ENCODE data around the gene LITAF. TPM values are rescaled to one million over a fixed set of nuclear protein-coding genes. Genes with fewer than 3 reads are reported as not detected.
"Not testable (repeated sequence)": the region's sequence is repeated elsewhere in the genome, so short reads cannot be mapped to it uniquely, and the experiment has no call there.

Gene LITAF
- total RNA-seq, 2 experiments from 2014 or later, result 127 to 130 TPM

- no peak overlapping the region for H3K27ac Mint-ChIP-seq
- peaks cover 2% of the 10 kb centered on the region for H3K9me3 Mint-ChIP-seq
These were observed 66.3 kb downstream of the LITAF start for GRCh38 chr16:11520442-11520841.

GRCh38 chr16:11517961-11518360, 68.8 kb downstream of the LITAF start:
- H3K4me1 Mint-ChIP-seq, result peaks cover 3% of the 10 kb centered on the region
- H3K27ac Mint-ChIP-seq, result no peak overlapping the region
- no peak for DNase-seq
- H3K27me3 Mint-ChIP-seq, result no peaks in the 10 kb centered on the region
- peaks cover 2% of the 10 kb centered on the region for H3K9me3 Mint-ChIP-seq
- H3K36me3 Mint-ChIP-seq, result peaks cover 8% of the 10 kb centered on the region
- no peak overlapping the region for H3K4me3 Mint-ChIP-seq

More at GRCh38 chr16:11520442-11520841, 66.3 kb downstream of the LITAF start:
- H3K36me3 Mint-ChIP-seq, result peaks cover 8% of the 10 kb centered on the region
- H3K27me3 Mint-ChIP-seq, result no peaks in the 10 kb centered on the region
- H3K4me1 Mint-ChIP-seq, result peaks cover 3% of the 10 kb centered on the region
- no peak for DNase-seq
- no peak overlapping the region for H3K4me3 Mint-ChIP-seq

- no peaks in the 10 kb centered on the region for H3K27me3 Mint-ChIP-seq
- H3K27ac Mint-ChIP-seq, result no peak overlapping the region
- no peak for DNase-seq
- no peak overlapping the region for H3K4me3 Mint-ChIP-seq
- H3K36me3 Mint-ChIP-seq, result peaks cover 2% of the 10 kb centered on the region
- no peaks in the 10 kb centered on the region for H3K4me1 Mint-ChIP-seq
- H3K9me3 Mint-ChIP-seq, result no peaks in the 10 kb centered on the region
These were observed 70.9 kb downstream of the LITAF start for GRCh38 chr16:11515540-11516430.

GRCh38 chr16:11514283-11514682, 72.4 kb downstream of the LITAF start:
- H3K4me3 Mint-ChIP-seq, result no peak overlapping the region
- DNase-seq, result no peak
- H3K36me3 Mint-ChIP-seq, result no peaks in the 10 kb centered on the region
- H3K4me1 Mint-ChIP-seq, result no peaks in the 10 kb centered on the region
- no peaks in the 10 kb centered on the region for H3K9me3 Mint-ChIP-seq
- H3K27me3 Mint-ChIP-seq, result no peaks in the 10 kb centered on the region
- H3K27ac Mint-ChIP-seq, result no peak overlapping the region

GRCh38 chr16:11513366-11513765, 73.4 kb downstream of the LITAF start:
- not testable (repeated sequence) for H3K27me3 Mint-ChIP-seq, H3K4me1 Mint-ChIP-seq, H3K36me3 Mint-ChIP-seq, H3K27ac Mint-ChIP-seq, H3K9me3 Mint-ChIP-seq, DNase-seq, H3K4me3 Mint-ChIP-seq

- H3K4me3 Mint-ChIP-seq, result no peak overlapping the region
- H3K27ac Mint-ChIP-seq, result no peak overlapping the region
- H3K4me1 Mint-ChIP-seq, result no peaks in the 10 kb centered on the region
- no peak for DNase-seq
- H3K9me3 Mint-ChIP-seq, result no peaks in the 10 kb centered on the region
- no peaks in the 10 kb centered on the region for H3K27me3 Mint-ChIP-seq
- H3K36me3 Mint-ChIP-seq, result no peaks in the 10 kb centered on the region
These were observed 74.9 kb downstream of the LITAF start for GRCh38 chr16:11511801-11512200.

GRCh38 chr16:11511328-11511727, 75.4 kb downstream of the LITAF start:
- DNase-seq, result no peak
- Mint-ChIP-seq H3K27me3 (no peaks in the 10 kb centered on the region), H3K4me1 (no peaks in the 10 kb centered on the region), H3K4me3 (no peak overlapping the region), H3K36me3 (no peaks in the 10 kb centered on the region), H3K27ac (no peak overlapping the region), H3K9me3 (no peaks in the 10 kb centered on the region)

- no peaks in the 10 kb centered on the region for H3K4me1 Mint-ChIP-seq
- no peak overlapping the region for H3K4me3 Mint-ChIP-seq
- H3K36me3 Mint-ChIP-seq, result no peaks in the 10 kb centered on the region
- H3K9me3 Mint-ChIP-seq, result no peaks in the 10 kb centered on the region
- no peak for DNase-seq
- no peaks in the 10 kb centered on the region for H3K27me3 Mint-ChIP-seq
- no peak overlapping the region for H3K27ac Mint-ChIP-seq
These were observed 76.3 kb downstream of the LITAF start for GRCh38 chr16:11510178-11510973.

- no peak overlapping the region for H3K4me3 Mint-ChIP-seq
- no peaks in the 10 kb centered on the region for H3K9me3 Mint-ChIP-seq
- no peaks in the 10 kb centered on the region for H3K36me3 Mint-ChIP-seq
- no peak for DNase-seq
- no peak overlapping the region for H3K27ac Mint-ChIP-seq
- no peaks in the 10 kb centered on the region for H3K27me3 Mint-ChIP-seq
- no peaks in the 10 kb centered on the region for H3K4me1 Mint-ChIP-seq
These were observed 78.7 kb downstream of the LITAF start for GRCh38 chr16:11507991-11508390.

GRCh38 chr16:11507350-11507749, 79.4 kb downstream of the LITAF start:
- no peak for DNase-seq
- Mint-ChIP-seq H3K4me3 (no peak overlapping the region), H3K27ac (no peak overlapping the region), H3K9me3 (no peaks in the 10 kb centered on the region), H3K36me3 (no peaks in the 10 kb centered on the region), H3K27me3 (no peaks in the 10 kb centered on the region), H3K4me1 (no peaks in the 10 kb centered on the region)

- Mint-ChIP-seq H3K9me3 (no peaks in the 10 kb centered on the region), H3K4me3 (no peak overlapping the region), H3K4me1 (no peaks in the 10 kb centered on the region), H3K36me3 (no peaks in the 10 kb centered on the region), H3K27ac (no peak overlapping the region), H3K27me3 (no peaks in the 10 kb centered on the region)
- no peak for DNase-seq
These were observed 79.9 kb downstream of the LITAF start for GRCh38 chr16:11506741-11507305.

- H3K4me1 Mint-ChIP-seq, H3K36me3 Mint-ChIP-seq, H3K27me3 Mint-ChIP-seq: not testable (repeated sequence)
These were observed 82.5 kb downstream of the LITAF start for GRCh38 chr16:11504261-11504660.

GRCh38 chr16:11503566-11503965, 83.2 kb downstream of the LITAF start:
- H3K4me3 Mint-ChIP-seq, result no peak overlapping the region
- H3K27ac Mint-ChIP-seq, result no peak overlapping the region
- H3K27me3 Mint-ChIP-seq, result no peaks in the 10 kb centered on the region
- H3K9me3 Mint-ChIP-seq, result no peaks in the 10 kb centered on the region
- no peaks in the 10 kb centered on the region for H3K36me3 Mint-ChIP-seq
- no peak for DNase-seq
- H3K4me1 Mint-ChIP-seq, result no peaks in the 10 kb centered on the region

More at GRCh38 chr16:11504261-11504660, 82.5 kb downstream of the LITAF start:
- not testable (repeated sequence) for DNase-seq, H3K9me3 Mint-ChIP-seq, H3K27ac Mint-ChIP-seq, H3K4me3 Mint-ChIP-seq

GRCh38 chr16:11502239-11502638, 84.5 kb downstream of the LITAF start:
- no peak overlapping the region for H3K27ac Mint-ChIP-seq
- no peaks in the 10 kb centered on the region for H3K9me3 Mint-ChIP-seq
- H3K36me3 Mint-ChIP-seq, result no peaks in the 10 kb centered on the region
- no peak overlapping the region for H3K4me3 Mint-ChIP-seq
- H3K27me3 Mint-ChIP-seq, result no peaks in the 10 kb centered on the region
- H3K4me1 Mint-ChIP-seq, result peaks cover 5% of the 10 kb centered on the region
- DNase-seq, result no peak

GRCh38 chr16:11501632-11502031, 85.1 kb downstream of the LITAF start:
- Mint-ChIP-seq H3K36me3 (no peaks in the 10 kb centered on the region), H3K4me1 (peaks cover 11% of the 10 kb centered on the region), H3K9me3 (no peaks in the 10 kb centered on the region), H3K4me3 (no peak overlapping the region), H3K27me3 (no peaks in the 10 kb centered on the region), H3K27ac (no peak overlapping the region)
- no peak for DNase-seq

All from activated naive CD8-positive, alpha-beta T cell treated with anti-CD3 and anti-CD28 coated beads for 36 hours (primary cell).